K562 (cell line): ENCODE results near the gene EMILIN1. TPM values are rescaled to one million over a fixed set of nuclear protein-coding genes. Genes with fewer than 3 reads are reported as not detected.
A peak's percentile ranks its signal among the peaks of the same experiment; 100 is the strongest.

Experiments
- ATAC-seq: fragments of 200-7000 bp; cut with Tn5 transposase; 3 replicates; pipeline ENCODE4 v1.9.1; 2020; ENCODE audit warnings: moderate library complexity
- BruUV-seq: library from RNA; stranded (reverse); fragments of 400-500 nt; replicated peaks from 2 replicates; lab custom pipeline; 2021; lab: Mats Ljungman, UMichigan
- CTCF ChIA-PET: fragments of 300-600 bp; formaldehyde crosslinking; extraction: SDS; loops from one replicate; lab custom pipeline; 2021; ENCODE audit warnings: low intra/inter-chr PET ratio; lab: Yijun Ruan, JAX
- POLR2A ChIA-PET: fragments of 300-600, 350-650 bp; sonication (Branson Sonifier 250); formaldehyde crosslinking; extraction: SDS; loops from one replicate; lab custom pipeline; 2021; ENCODE audit warnings: antibody characterized with exemption, inconsistent platforms; lab: Yijun Ruan, JAX
- DNase-seq, 4 experiments: peaks; one replicate each; pipeline versions ENCODE4 v3.0.0 to v3.0.0-alpha.2; 2011 to 2018; ENCODE audit warnings: low spot score in 3 of 4, mixed read lengths in 3 of 4; ENCODE audit errors: extremely low read depth in 1 of 4
- FAIRE-seq: peaks from 2 replicates; lab custom pipeline; 2011; peaks lifted over from hg19 to GRCh38; lab: Jason Lieb, UNC
- H2AFZ ChIP-seq: 2 replicates; pipeline ENCODE4 v1.6.0; 2011; ENCODE audit warnings: low read depth, low read length, control low read depth, inconsistent platforms
- H3K27ac ChIP-seq: fragments of 200-600 bp; 3 replicates; pipeline ENCODE4 v1.8.0; 2011; ENCODE audit warnings: low read depth, mild to moderate bottlenecking, control low read depth, inconsistent platforms, low read length, moderate library complexity, mixed read lengths; ENCODE audit errors: extremely low read depth
- H3K27me3 ChIP-seq, 2 experiments: fragments of 300-600 bp in 1 of 2; 2 replicates in 1 of 2; 3 replicates in 1 of 2; pipeline versions ENCODE4 v1.6.0 to v1.8.0; 2011; ENCODE audit warnings: inconsistent platforms in 2 of 2, low read length in 2 of 2, mild to moderate bottlenecking in 1 of 2, mixed read lengths in 1 of 2, moderate library complexity in 1 of 2; ENCODE audit not compliant: control insufficient read depth in 2 of 2, insufficient read depth in 2 of 2
- H3K36me3 ChIP-seq: fragments of 300-600 bp; 3 replicates; pipeline ENCODE4 v1.8.0; 2011; ENCODE audit warnings: mild to moderate bottlenecking, low read length, inconsistent platforms; ENCODE audit not compliant: control insufficient read depth, insufficient read depth
- H3K4me1 ChIP-seq, 2 experiments: fragments of 200-600 bp in 1 of 2; replicated peaks in 1 of 2; 2 replicates in 1 of 2; 3 replicates in 1 of 2; pipeline versions ENCODE4 v1.5.1 to v1.8.0; 2011; ENCODE audit warnings: inconsistent platforms in 2 of 2, low read length in 2 of 2, mild to moderate bottlenecking in 1 of 2, mixed read lengths in 1 of 2, moderate library complexity in 1 of 2; ENCODE audit not compliant: control insufficient read depth in 2 of 2, insufficient read depth in 2 of 2
- H3K4me2 ChIP-seq: 2 replicates; pipeline ENCODE4 v1.6.1; 2011; ENCODE audit warnings: low read length, control low read depth, inconsistent platforms, mixed read lengths; ENCODE audit not compliant: insufficient read depth
- H3K4me3 ChIP-seq: fragments of 200-600 bp; sonication (generic), shearing (Covaris generic); 2 replicates; pipeline ENCODE4 v1.5.1; 2016; ENCODE audit warnings: control low read depth, inconsistent platforms
- H3K79me2 ChIP-seq: fragments of 200-600 bp; 3 replicates; pipeline ENCODE4 v1.8.0; 2011; ENCODE audit warnings: low read length, inconsistent platforms; ENCODE audit not compliant: control insufficient read depth, insufficient read depth
- H3K9ac ChIP-seq, 2 experiments: 2 replicates each; pipeline versions ENCODE4 v1.6.0 to v1.6.1; 2011; ENCODE audit warnings: low read depth in 2 of 2, low read length in 2 of 2, control low read depth in 1 of 2, inconsistent platforms in 1 of 2, mild to moderate bottlenecking in 1 of 2, mixed read lengths in 1 of 2; ENCODE audit not compliant: insufficient read depth in 1 of 2
- H3K9me1 ChIP-seq: one replicate; pipeline ENCODE4 v1.6.0; 2011; ENCODE audit warnings: inconsistent platforms, mild to moderate bottlenecking, low read length, moderate library complexity; ENCODE audit not compliant: control insufficient read depth, insufficient read depth
- H3K9me3 ChIP-seq: replicated peaks from 2 replicates; pipeline ENCODE4 v1.5.1; 2011; ENCODE audit warnings: low read depth, low read length, inconsistent platforms; ENCODE audit not compliant: control insufficient read depth, insufficient read depth
- H4K20me1 ChIP-seq: replicated peaks from 2 replicates; pipeline ENCODE4 v1.6.1; 2011; ENCODE audit warnings: low read length, inconsistent platforms, mixed read lengths; ENCODE audit not compliant: control insufficient read depth, insufficient read depth
- CHD4 ChIP-seq: fragments of 200-600 bp; sonication (generic); IDR thresholded peaks from 3 replicates; pipeline ENCODE4 v1.6.1; 2012; ENCODE audit warnings: low read depth, mild to moderate bottlenecking, mixed read lengths, low read length, inconsistent platforms; ENCODE audit not compliant: insufficient read depth, insufficient replicate concordance, poor library complexity, severe bottlenecking
- POLR2G ChIP-seq: fragments of 200-400 bp; formaldehyde crosslinking; IDR thresholded peaks from 2 replicates; pipeline ENCODE4 v1.6.1; 2017; ENCODE audit warnings: low read depth, mild to moderate bottlenecking, antibody characterized with exemption, low read length, moderate library complexity
- RBFOX2 ChIP-seq: fragments of 200-400 bp; formaldehyde crosslinking; IDR thresholded peaks from 2 replicates; pipeline ENCODE4 v1.6.1; 2017; ENCODE audit warnings: low read depth, mild to moderate bottlenecking, low read length, moderate library complexity
- RBM22 ChIP-seq: fragments of 200-400 bp; formaldehyde crosslinking; IDR thresholded peaks from 2 replicates; pipeline ENCODE4 v1.6.1; 2018; ENCODE audit warnings: low read length, low read depth; ENCODE audit not compliant: poor library complexity, severe bottlenecking
- TFAP4 ChIP-seq: sonication (generic); formaldehyde crosslinking; IDR thresholded peaks from 2 replicates; pipeline ENCODE4 v1.8.0; 2022; ENCODE audit warnings: missing genetic modification reagents, mild to moderate bottlenecking, moderate library complexity, borderline replicate concordance
- TRIM24 ChIP-seq, 2 experiments: fragments of 450-650 bp; IDR thresholded peaks; 2 replicates each; pipeline ENCODE4 v1.6.1; 2016
- ZBTB34 ChIP-seq: fragments of 250-450 bp; sonication (Bioruptor Pico); IDR thresholded peaks from 2 replicates; pipeline ENCODE4 v1.8.0; 2021; ENCODE audit warnings: mild to moderate bottlenecking, moderate library complexity
- WGBS: fragments of 100-300 bp; shearing (Covaris generic); methylation state at CpG from one replicate; pipeline ENCODE4 v1.1.6; 2016; ENCODE audit warnings: low coverage, mixed read lengths; ENCODE audit not compliant: insufficient coverage; ENCODE audit errors: missing lambda C conversion rate; 5-methylcytosine and 5-hydroxymethylcytosine counted together
- in situ Hi-C: fragments of 300-500 bp; cut with MboI; formaldehyde crosslinking; loops from 4 replicates; pipeline ENCODE4 v1.15.0; 2018; ENCODE audit warnings: inconsistent platforms, mixed read lengths
- intact Hi-C: fragments of 100-400 bp; cut with micrococcal nuclease; formaldehyde crosslinking; loops from 2 replicates; pipeline ENCODE4 v1.14.2; 2022
- polyA plus RNA-seq, 8 experiments: library from polyadenylated mRNA; depleted of rRNA in 4 of 8; stranded (reverse) in 5 of 8; unstranded in 3 of 8; fragments of >200 nt; fragmentation: Nextera tagmentation in 2 of 8; fragmentation: Illumina TruSeq in 1 of 8; extraction: Ambion mirVana in 2 of 8; extraction: Trizol in 1 of 8; gene quantifications; 2 replicates each; pipeline versions ENCODE4 v1.2.1 to v1.2.3, GENCODE V29; 2011 to 2014; ENCODE audit warnings: inconsistent platforms in 1 of 8, missing spikeins in 1 of 8
- total RNA-seq, 7 experiments: library from RNA; depleted of rRNA in 6 of 7; stranded (reverse); fragments of >200 nt in 6 of 7; fragmentation: Illumina TruSeq in 2 of 7; extraction: Trizol in 2 of 7; gene quantifications; 2 replicates each; pipeline versions ENCODE4 v1.2.1 to v1.2.3, GENCODE V29; 2011 to 2021; ENCODE audit warnings: low replicate concordance in 1 of 7

Gene EMILIN1
- total and polyA plus RNA-seq, 9 of the 15 experiments (the other 6 are each of a cell fraction or from before 2014, with no cell fraction given), result 0.04 to 2.7 (median 0.54) TPM; not detected in 2

GRCh38 chr2:27038631-27039339 lies 39.6 kb upstream of the EMILIN1 start:
- Histone ChIP-seq H3K4me2 (no peak overlapping the region), H3K27me3 (no peaks in the 10 kb centered on the region), H3K27ac (no peak overlapping the region), H3K36me3 (peaks cover 98% of the 10 kb centered on the region), H3K9ac (peak overlapping the region in 1 of 2 experiments; percentile 11; a peak in 1 of 4 replicates), H4K20me1 (no peaks in the 10 kb centered on the region), H2AFZ (no peak overlapping the region), H3K9me3 (no peaks in the 10 kb centered on the region), H3K4me3 (no peak overlapping the region), H3K79me2 (peaks cover 19% of the 10 kb centered on the region), H3K4me1 (peaks cover 4 to 6% of the 10 kb centered on the region in 2 experiments; a peak in 3 of 5 replicates), H3K9me1 (peaks cover 8% of the 10 kb centered on the region)
- in situ Hi-C loops, result no loop called here
- BruUV-seq, result no TSS peak
- ATAC-seq, result no peak
- WGBS, result 81% methylated on average over 14 of the region's 17 CpGs
- CTCF ChIA-PET, result no interaction called here
- POLR2A ChIA-PET, result interaction anchor here (0.7 to 1.7 kb wide), 11 partner anchors 9 to 195 kb away, joined by 3 to 6 read pairs (median 3); partner anchors contain the start of gene AGBL5
- intact Hi-C loops, result no loop called here
- DNase-seq, result no peak
- no peak for TF ChIP-seq TRIM24 (IDR thresholded peaks at IDR 0.05)
- TF ChIP-seq POLR2G, result peak; percentile 49; the same call in 1 of the 2 replicates
- no peak for FAIRE-seq

- no peak for DNase-seq
Observed at GRCh38 chr2:27039426-27039825, 39.0 kb upstream of the EMILIN1 start.

More at GRCh38 chr2:27039426-27039825, 39.0 kb upstream of the EMILIN1 start:
- Histone ChIP-seq H4K20me1 (no peaks in the 10 kb centered on the region), H3K79me2 (peaks cover 12% of the 10 kb centered on the region), H3K27me3 (no peaks in the 10 kb centered on the region), H3K9ac (0 out of 4 replicates have a peak overlapping the region, but pooled peaks of 1 of the 2 experiments have one; percentile 38), H3K9me1 (peaks cover 9% of the 10 kb centered on the region), H3K4me1 (no peaks in the 10 kb centered on the region; a peak in 2 of 5 replicates), H3K4me3 (no peak overlapping the region), H3K4me2 (no peak overlapping the region), H3K36me3 (peaks cover 91% of the 10 kb centered on the region), H3K27ac (no peak overlapping the region), H3K9me3 (no peaks in the 10 kb centered on the region), H2AFZ (no peak overlapping the region)
- POLR2A ChIA-PET, result interaction anchor here (0.6 to 1.8 kb wide), 14 partner anchors 10 to 653 kb away, joined by 3 to 7 read pairs (median 3); partner anchors contain the start of genes AGBL5 and KHK
- no peak for ATAC-seq
- intact Hi-C loops, result no loop called here
- TF ChIP-seq RBM22, result peak; percentile 26
- TF ChIP-seq ZBTB34 (CRISPR knock-in tag), result no peak
- 0 out of 2 replicates have a peak, but pooled peaks have one; percentile 11 for TF ChIP-seq TFAP4 (CRISPR knock-in tag)
- TF ChIP-seq CHD4, result no peak
- TF ChIP-seq RBFOX2, result peak; percentile 15
- CTCF ChIA-PET, result no interaction called here
- FAIRE-seq, result no peak
- 90% methylated on average over 6 of the region's 6 CpGs for WGBS
- no TSS peak for BruUV-seq
- in situ Hi-C loops, result no loop called here
